ENCODE results near the gene SEMA4G.
"Not testable (repeated sequence)": the region's sequence is repeated elsewhere in the genome, so short reads cannot be mapped to it uniquely, and the experiment has no call there.

The SEMA4G gene

GRCh38 chr10:100970914-100971811, 1.9 kb downstream of the SEMA4G start:
- no peak for DNase-seq (ENCODE audit: low read depth in 2 of 2)

GRCh38 chr10:100972115-100972903, 3.0 kb downstream of the SEMA4G start:
- no peak for DNase-seq (ENCODE audit: low read depth in 2 of 2)

- no peak for DNase-seq (ENCODE audit: low read depth in 2 of 2)
These were observed 3.7 kb downstream of the SEMA4G start for GRCh38 chr10:100972904-100973535.

- DNase-seq (ENCODE audit: low read depth in 2 of 2): not testable (repeated sequence)
These were observed 6.1 kb downstream of the SEMA4G start for GRCh38 chr10:100975397-100975796.

- DNase-seq (ENCODE audit: low read depth in 2 of 2): no peak
These were observed 7.6 kb downstream of the SEMA4G start for GRCh38 chr10:100976906-100977305.

GRCh38 chr10:100977436-100977835, 8.1 kb downstream of the SEMA4G start:
- no peak for DNase-seq (ENCODE audit: low read depth in 2 of 2)

GRCh38 chr10:100978121-100978900, 9.0 kb downstream of the SEMA4G start:
- DNase-seq (ENCODE audit: low read depth in 2 of 2): no peak

GRCh38 chr10:100978901-100979195, 9.5 kb downstream of the SEMA4G start:
- no peak for DNase-seq (ENCODE audit: low read depth in 2 of 2)

GRCh38 chr10:100979791-100980272, 10.5 kb downstream of the SEMA4G start:
- no peak for DNase-seq (ENCODE audit: low read depth in 2 of 2)

- DNase-seq (ENCODE audit: low read depth in 2 of 2): no peak
These were observed 11.0 kb downstream of the SEMA4G start for GRCh38 chr10:100980311-100980710.

- DNase-seq (ENCODE audit: low read depth in 2 of 2): no peak
These were observed 11.4 kb downstream of the SEMA4G start for GRCh38 chr10:100980711-100981110.

GRCh38 chr10:100981178-100981772, 12.0 kb downstream of the SEMA4G start:
- no peak for DNase-seq (ENCODE audit: low read depth in 2 of 2)

- no peak for DNase-seq (ENCODE audit: low read depth in 2 of 2)
These were observed 13.9 kb downstream of the SEMA4G start for GRCh38 chr10:100982916-100983830.

- DNase-seq (ENCODE audit: low read depth in 2 of 2): no peak
These were observed 14.8 kb downstream of the SEMA4G start for GRCh38 chr10:100983868-100984671.

- no peak for DNase-seq (ENCODE audit: low read depth in 2 of 2)
These were observed 15.4 kb downstream of the SEMA4G start for GRCh38 chr10:100984672-100985177.

- DNase-seq (ENCODE audit: low read depth in 2 of 2): no peak
These were observed 16.0 kb downstream of the SEMA4G start for GRCh38 chr10:100985336-100985735.

- no peak for DNase-seq (ENCODE audit: low read depth in 2 of 2)
These were observed 17.3 kb downstream of the SEMA4G start for GRCh38 chr10:100986623-100986951.

- DNase-seq (ENCODE audit: low read depth in 2 of 2): peak; percentile 78 to 79
These were observed 17.8 kb downstream of the SEMA4G start, which contains the start of the genes MRPL43 and TWNK for GRCh38 chr10:100986952-100987684. MRPL43 (minus strand) TSS chr10:100987497; CDS start chr10:100987443, 54 bp downstream. TWNK (plus strand) TSS chr10:100987543; CDS start chr10:100988211, 668 bp downstream.

Measured in stimulated activated CD4-positive, alpha-beta T cell treated with anti-CD3 and anti-CD28 coated beads, Interleukin-1b, Interleukin-23, amount 100 ng/mL, for 4 hours (primary cell).